BLaER1 (cell line): ENCODE data around the gene ACSL4.

Experiments used
- H3K27ac ChIP-seq: shearing (Covaris generic); formaldehyde crosslinking; 2 replicates; pipeline ENCODE4 v1.8.1; 2022
- H3K27me3 ChIP-seq: shearing (Covaris generic); formaldehyde crosslinking; 2 replicates; pipeline ENCODE4 v1.8.1; 2022
- H3K36me3 ChIP-seq: shearing (Covaris generic); formaldehyde crosslinking; 2 replicates; pipeline ENCODE4 v1.8.1; 2022
- H3K4me1 ChIP-seq: shearing (Covaris generic); formaldehyde crosslinking; 2 replicates; pipeline ENCODE4 v1.8.1; 2022
- H3K4me2 ChIP-seq: shearing (Covaris generic); formaldehyde crosslinking; 2 replicates; pipeline ENCODE4 v1.8.1; 2022
- H3K4me3 ChIP-seq: shearing (Covaris generic); formaldehyde crosslinking; 2 replicates; pipeline ENCODE4 v1.8.1; 2022
- H3K9ac ChIP-seq: shearing (Covaris generic); formaldehyde crosslinking; 2 replicates; pipeline ENCODE4 v1.8.1; 2022
- H3K9me3 ChIP-seq: shearing (Covaris generic); formaldehyde crosslinking; 2 replicates; pipeline ENCODE4 v1.8.1; 2022
- H4K20me1 ChIP-seq: shearing (Covaris generic); formaldehyde crosslinking; 2 replicates; pipeline ENCODE4 v1.8.1; 2022
- Cebpa-rat ChIP-seq: shearing (Covaris generic); IDR thresholded peaks from 2 replicates; pipeline ENCODE4 v1.8.1; 2022

Gene ACSL4

DNA sequence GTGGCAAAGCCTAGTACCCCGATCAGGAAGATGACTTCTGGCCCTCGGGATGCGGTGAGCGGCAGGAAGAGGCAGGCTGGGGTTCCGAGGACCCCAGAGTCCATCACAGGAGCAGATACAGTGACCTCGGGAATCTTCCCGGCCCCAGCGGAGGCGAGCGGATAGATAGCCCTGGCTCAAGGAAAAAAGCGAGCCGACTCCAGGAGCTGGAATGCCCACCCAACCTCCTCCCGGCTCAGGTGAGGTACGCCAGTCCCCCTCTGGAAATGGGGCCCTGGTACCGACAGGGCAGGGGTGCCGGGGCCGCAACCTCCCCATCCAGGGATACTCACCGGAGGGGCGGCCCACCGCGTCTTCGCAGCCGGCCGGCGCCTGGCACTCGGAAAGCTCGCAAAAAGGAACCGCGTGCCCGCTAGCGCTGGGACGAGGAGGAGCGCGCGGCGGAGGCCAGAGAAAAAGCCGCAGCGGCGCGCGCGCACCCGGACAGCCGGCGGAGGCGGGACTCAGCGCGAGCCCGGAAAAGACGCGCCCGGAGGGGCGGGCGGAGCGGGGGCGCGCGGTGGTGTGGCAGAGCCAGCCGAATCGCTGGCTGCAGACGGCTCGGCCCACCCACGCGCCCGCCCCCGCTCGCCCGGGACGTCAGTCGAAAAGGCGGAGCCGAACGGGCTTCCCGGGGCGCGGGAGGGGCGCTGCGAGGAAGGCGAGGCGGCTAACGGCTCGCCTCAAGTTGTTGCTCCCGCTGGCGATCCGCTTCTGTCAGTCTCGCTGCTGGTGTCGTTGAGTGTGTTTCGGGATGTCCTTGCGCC is at the start of gene ACSL4:
Gene ACSL4 (minus strand): TSS at position 451 of the 806 bp plus-strand sequence. CDS start 49,894 bp downstream, outside the sequence.
- TF ChIP-seq Cebpa-rat: no peak
- Histone ChIP-seq H3K4me2 (peak within 1 kb of the TSS; percentile 58), H3K9ac (peak within 1 kb of the TSS; percentile 83), H3K27me3 (peaks cover 58% of the 10 kb centered on the region), H3K36me3 (no peaks in the 10 kb centered on the region; the same call in 1 of the 2 replicates), H3K27ac (peak within 1 kb of the TSS; percentile 86), H3K4me3 (peak within 1 kb of the TSS; percentile 82), H4K20me1 (peaks cover 33% of the 10 kb centered on the region), H3K9me3 (no peaks in the 10 kb centered on the region), H3K4me1 (0 out of 2 replicates have a peak, but pooled peaks cover 5% of the 10 kb centered on the region)

DNA sequence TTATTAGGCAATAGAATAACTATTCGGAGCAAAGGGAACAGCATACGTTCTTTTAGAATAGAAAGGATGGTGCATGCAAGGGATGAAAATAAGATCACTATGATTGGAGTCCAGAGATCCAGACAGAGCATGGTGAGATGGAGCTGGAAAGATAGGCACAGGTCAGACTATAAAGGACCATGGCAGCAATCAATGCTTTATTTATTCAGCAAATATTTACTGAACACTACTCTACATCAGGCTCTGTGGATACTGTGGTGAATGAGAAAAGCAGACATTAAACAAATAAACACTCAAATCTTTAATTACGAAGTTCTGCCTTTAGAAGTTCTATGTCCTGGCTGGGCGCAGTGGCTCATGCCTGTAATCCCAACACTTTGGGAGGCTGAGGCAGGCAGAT is 44.7 kb upstream of the ACSL4 start:
- no peak for TF ChIP-seq Cebpa-rat
- H3K4me2 ChIP-seq: no peak overlapping the region
- no peak overlapping the region for H3K4me3 ChIP-seq
- H3K4me1 ChIP-seq: no peaks in the 10 kb centered on the region
- no peaks in the 10 kb centered on the region for H4K20me1 ChIP-seq
- no peak overlapping the region for H3K9ac ChIP-seq
- H3K36me3 ChIP-seq: no peaks in the 10 kb centered on the region
- H3K27me3 ChIP-seq: peaks cover 69% of the 10 kb centered on the region
- no peak overlapping the region for H3K27ac ChIP-seq
- no peaks in the 10 kb centered on the region for H3K9me3 ChIP-seq

GRCh38 chrX:109776986-109777385 is 43.9 kb upstream of the ACSL4 start:
- H3K4me2 ChIP-seq: no peak overlapping the region
- no peaks in the 10 kb centered on the region for H3K9me3 ChIP-seq
- H3K4me3 ChIP-seq: no peak overlapping the region
- no peak overlapping the region for H3K9ac ChIP-seq
- H3K36me3 ChIP-seq: no peaks in the 10 kb centered on the region
- H3K4me1 ChIP-seq: no peaks in the 10 kb centered on the region
- TF ChIP-seq Cebpa-rat: no peak
- H3K27me3 ChIP-seq: peaks cover 63% of the 10 kb centered on the region
- no peaks in the 10 kb centered on the region for H4K20me1 ChIP-seq
- H3K27ac ChIP-seq: no peak overlapping the region

GRCh38 chrX:109776432-109776831 is 43.4 kb upstream of the ACSL4 start:
- no peak overlapping the region for H3K9ac ChIP-seq

DNA sequence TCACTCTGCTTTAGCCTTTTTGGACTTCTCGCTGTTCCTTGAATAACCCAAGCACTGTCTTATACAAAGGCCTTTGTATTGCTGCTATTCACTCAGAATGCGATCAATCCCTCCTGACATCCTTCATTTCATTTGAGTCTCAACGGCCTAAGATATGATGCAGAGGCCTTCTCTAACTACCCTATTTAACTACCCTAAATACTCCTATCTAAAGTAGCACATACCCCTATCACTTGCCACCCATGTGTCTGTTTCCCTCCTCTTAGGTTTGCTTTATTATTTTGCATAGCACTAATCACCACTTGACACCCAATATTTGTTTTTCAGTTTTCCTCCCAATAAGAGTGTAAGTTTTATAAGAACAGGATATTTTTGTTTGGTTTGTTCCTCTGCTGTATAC is 42.3 kb upstream of the ACSL4 start:
- no peak for TF ChIP-seq Cebpa-rat
- H3K9ac ChIP-seq: no peak overlapping the region

More at GRCh38 chrX:109776432-109776831, 43.4 kb upstream of the ACSL4 start:
- Histone ChIP-seq H3K9me3 (no peaks in the 10 kb centered on the region), H3K36me3 (no peaks in the 10 kb centered on the region), H3K27ac (no peak overlapping the region), H3K4me3 (no peak overlapping the region), H3K4me1 (no peaks in the 10 kb centered on the region), H4K20me1 (no peaks in the 10 kb centered on the region), H3K27me3 (peaks cover 61% of the 10 kb centered on the region), H3K4me2 (no peak overlapping the region)
- TF ChIP-seq Cebpa-rat: no peak

DNA sequence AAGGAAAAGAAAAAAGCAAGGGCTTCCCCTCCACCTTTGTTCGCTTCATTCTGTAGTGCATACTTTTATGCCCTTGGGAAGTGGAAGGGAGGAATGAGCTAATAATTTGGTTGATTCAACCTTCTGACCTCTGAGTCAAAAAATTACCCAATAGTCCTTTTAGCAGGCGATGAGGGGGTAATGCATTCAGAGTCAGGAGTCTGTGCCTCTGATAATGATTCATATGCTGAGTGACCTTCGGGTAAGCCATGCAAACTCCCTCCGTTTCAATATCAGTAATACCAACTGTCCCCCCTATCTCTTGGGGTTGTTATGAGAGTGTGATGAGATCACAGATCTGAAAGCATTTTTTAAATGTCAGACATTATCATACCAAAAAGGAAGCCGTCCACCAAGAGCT is 41.6 kb upstream of the ACSL4 start:
- Histone ChIP-seq H3K9ac (no peak overlapping the region), H3K4me1 (no peaks in the 10 kb centered on the region), H3K4me3 (no peak overlapping the region), H4K20me1 (no peaks in the 10 kb centered on the region), H3K9me3 (peaks cover 12% of the 10 kb centered on the region; the same call in 1 of the 2 replicates), H3K4me2 (no peak overlapping the region), H3K27ac (no peak overlapping the region), H3K36me3 (no peaks in the 10 kb centered on the region), H3K27me3 (peaks cover 53% of the 10 kb centered on the region)
- no peak for TF ChIP-seq Cebpa-rat

More for the DNA sequence above, 42.3 kb upstream of the ACSL4 start:
- no peak overlapping the region for H3K27ac ChIP-seq
- H3K9me3 ChIP-seq: 0 out of 2 replicates have a peak, but pooled peaks cover 5% of the 10 kb centered on the region
- H3K36me3 ChIP-seq: no peaks in the 10 kb centered on the region
- H3K27me3 ChIP-seq: peaks cover 57% of the 10 kb centered on the region
- H3K4me1 ChIP-seq: no peaks in the 10 kb centered on the region
- no peak overlapping the region for H3K4me2 ChIP-seq
- H4K20me1 ChIP-seq: no peaks in the 10 kb centered on the region
- no peak overlapping the region for H3K4me3 ChIP-seq

DNA sequence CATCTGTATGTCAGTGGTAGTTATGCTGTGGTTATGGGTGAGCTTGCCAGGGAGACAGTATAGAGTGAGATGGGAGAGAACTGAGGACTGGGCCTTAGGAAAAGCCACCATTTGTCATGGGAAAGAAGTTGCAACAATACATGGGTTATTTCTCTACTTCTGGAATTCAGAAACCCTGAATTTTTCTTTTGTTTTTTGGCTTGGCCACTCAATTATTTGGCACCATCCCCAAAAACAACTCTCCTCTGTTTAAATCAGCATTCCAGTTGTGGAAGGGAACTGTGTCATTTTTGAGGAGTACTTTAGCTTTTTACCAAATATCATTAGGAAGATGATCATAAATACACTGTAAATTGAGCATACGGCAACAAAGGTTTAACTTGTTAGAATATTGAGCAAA is 41.1 kb upstream of the ACSL4 start:
- H3K4me2 ChIP-seq: no peak overlapping the region
- no peaks in the 10 kb centered on the region for H4K20me1 ChIP-seq
- H3K4me1 ChIP-seq: no peaks in the 10 kb centered on the region
- H3K4me3 ChIP-seq: no peak overlapping the region
- no peak overlapping the region for H3K27ac ChIP-seq
- peaks cover 50% of the 10 kb centered on the region for H3K27me3 ChIP-seq
- peaks cover 12% of the 10 kb centered on the region; the same call in 1 of the 2 replicates for H3K9me3 ChIP-seq
- TF ChIP-seq Cebpa-rat: no peak
- no peaks in the 10 kb centered on the region for H3K36me3 ChIP-seq
- H3K9ac ChIP-seq: no peak overlapping the region

GRCh38 chrX:109773374-109773773 is 40.3 kb upstream of the ACSL4 start:
- Histone ChIP-seq H4K20me1 (no peaks in the 10 kb centered on the region), H3K4me2 (no peak overlapping the region), H3K36me3 (no peaks in the 10 kb centered on the region), H3K9me3 (peaks cover 12% of the 10 kb centered on the region; the same call in 1 of the 2 replicates), H3K4me1 (no peaks in the 10 kb centered on the region), H3K4me3 (no peak overlapping the region), H3K27me3 (peaks cover 46% of the 10 kb centered on the region), H3K27ac (no peak overlapping the region), H3K9ac (no peak overlapping the region)
- no peak for TF ChIP-seq Cebpa-rat

- Histone ChIP-seq H3K4me2 (no peak overlapping the region), H3K36me3 (no peaks in the 10 kb centered on the region), H3K4me3 (no peak overlapping the region), H4K20me1 (no peaks in the 10 kb centered on the region), H3K27ac (no peak overlapping the region), H3K27me3 (peaks cover 31% of the 10 kb centered on the region), H3K9me3 (peaks cover 17% of the 10 kb centered on the region), H3K9ac (no peak overlapping the region), H3K4me1 (no peaks in the 10 kb centered on the region)
- TF ChIP-seq Cebpa-rat: no peak
Measured at GRCh38 chrX:109770780-109771179, 37.7 kb upstream of the ACSL4 start.

GRCh38 chrX:109760922-109761250 is 27.8 kb upstream of the ACSL4 start:
- Histone ChIP-seq H3K27me3 (peaks cover 85% of the 10 kb centered on the region), H3K4me3 (no peak overlapping the region), H3K27ac (no peak overlapping the region), H3K4me1 (no peaks in the 10 kb centered on the region), H3K9me3 (no peaks in the 10 kb centered on the region), H3K9ac (no peak overlapping the region), H3K4me2 (no peak overlapping the region), H3K36me3 (no peaks in the 10 kb centered on the region), H4K20me1 (peaks cover 4% of the 10 kb centered on the region; the same call in 1 of the 2 replicates)
- no peak for TF ChIP-seq Cebpa-rat
